ENCODE results near the gene SH3BP4.

SH3BP4 gene

DNA sequence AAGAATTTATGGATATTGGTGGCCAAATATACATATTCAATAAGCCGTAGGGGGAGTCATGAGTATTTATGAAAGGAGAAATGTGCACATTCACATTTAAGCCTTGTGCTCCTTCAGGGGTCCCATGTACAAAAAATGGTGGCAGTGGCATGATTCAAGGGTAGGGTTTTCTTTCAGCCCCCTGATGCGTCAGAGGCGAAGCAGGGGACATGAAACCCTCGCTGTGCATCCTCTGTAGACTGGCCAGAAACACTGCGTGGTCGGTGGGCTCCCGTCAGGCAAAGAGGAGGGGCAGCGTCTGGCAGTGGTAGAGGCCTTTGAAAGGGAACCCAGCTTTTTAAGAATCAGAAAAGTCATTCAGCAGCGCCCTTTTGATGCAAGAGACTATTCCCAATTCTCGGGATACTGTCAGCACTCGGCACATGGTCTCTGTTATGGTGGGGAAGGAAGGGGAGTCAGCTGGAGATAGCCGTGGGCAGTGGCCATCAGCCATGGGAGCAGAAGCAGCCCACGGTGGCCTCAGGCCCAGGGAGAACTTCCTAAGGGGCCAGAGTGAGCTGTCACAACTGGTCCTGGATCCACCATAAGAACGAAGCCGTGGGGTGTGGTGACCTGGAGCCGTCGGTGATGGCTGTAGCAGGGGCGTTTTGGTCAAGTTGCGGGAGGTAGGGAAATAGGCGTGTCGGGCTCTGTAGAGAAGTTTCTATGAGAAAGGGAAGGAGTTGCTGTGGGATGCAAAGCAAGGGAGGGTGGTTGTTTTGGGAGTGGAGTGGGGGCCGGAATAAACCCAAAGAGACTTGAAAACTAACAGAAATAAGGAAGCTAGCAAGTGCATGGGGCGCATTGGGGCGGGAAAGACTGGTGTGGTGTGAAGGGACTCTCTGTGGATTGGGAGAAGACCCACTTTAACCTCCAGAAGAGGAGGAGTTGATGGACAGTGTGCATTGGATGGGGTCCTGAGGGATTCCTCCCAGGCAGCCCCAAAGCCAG lies 95.6 kb downstream of the SH3BP4 start:
- Histone ChIP-seq H3K4me3 (ENCODE audit: insufficient read depth, low read depth, low read length) (no peak overlapping the region), H3K4me1 (ENCODE audit: control insufficient read depth, insufficient read depth, low read length) (no peaks in the 10 kb centered on the region), H3K27me3 (ENCODE audit: control insufficient read depth, insufficient read depth, low read length, poor library complexity, severe bottlenecking) (no peaks in the 10 kb centered on the region), H3K9me3 (ENCODE audit: control insufficient read depth, low read length) (no peaks in the 10 kb centered on the region), H3K36me3 (ENCODE audit: control insufficient read depth, insufficient read depth, low read length) (peaks cover 15% of the 10 kb centered on the region), H3K27ac (ENCODE audit: insufficient read depth, low read depth, low read length, poor library complexity, severe bottlenecking) (no peak overlapping the region)
- WGBS, 2 experiments = 96% methylated on average over 24 of the region's 24 CpGs

DNA sequence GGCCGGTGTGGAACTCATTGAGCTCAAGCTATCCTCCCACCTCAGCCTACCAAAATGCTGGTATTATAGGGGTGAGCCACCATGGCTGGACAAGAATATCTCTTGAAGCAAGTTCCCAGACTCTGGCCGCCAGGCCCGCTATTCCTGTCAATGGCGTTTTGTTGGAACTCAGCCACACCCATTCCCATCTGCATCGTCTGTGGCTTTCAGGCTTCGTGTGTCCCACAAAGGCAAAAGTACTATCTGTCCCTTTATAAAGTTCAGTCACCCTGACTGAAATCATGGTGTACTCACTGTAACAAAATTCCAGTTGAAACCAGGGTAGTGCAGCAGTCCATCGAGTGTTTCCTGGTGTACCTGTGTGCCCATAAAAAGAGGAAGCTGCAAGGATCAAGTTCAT lies 96.7 kb downstream of the SH3BP4 start:
- H3K4me1 ChIP-seq (ENCODE audit: control insufficient read depth, insufficient read depth, low read length) = peaks cover 2% of the 10 kb centered on the region
- H3K27me3 ChIP-seq (ENCODE audit: control insufficient read depth, insufficient read depth, low read length, poor library complexity, severe bottlenecking) = no peaks in the 10 kb centered on the region
- H3K9me3 ChIP-seq (ENCODE audit: control insufficient read depth, low read length) = no peaks in the 10 kb centered on the region
- WGBS, 2 experiments = 93 to 96% methylated on average over 6 to 7 of the region's 7 CpGs
- no peak overlapping the region for H3K27ac ChIP-seq (ENCODE audit: insufficient read depth, low read depth, low read length, poor library complexity, severe bottlenecking)
- no peak overlapping the region for H3K4me3 ChIP-seq (ENCODE audit: insufficient read depth, low read depth, low read length)
- peaks cover 17% of the 10 kb centered on the region for H3K36me3 ChIP-seq (ENCODE audit: control insufficient read depth, insufficient read depth, low read length)

DNA sequence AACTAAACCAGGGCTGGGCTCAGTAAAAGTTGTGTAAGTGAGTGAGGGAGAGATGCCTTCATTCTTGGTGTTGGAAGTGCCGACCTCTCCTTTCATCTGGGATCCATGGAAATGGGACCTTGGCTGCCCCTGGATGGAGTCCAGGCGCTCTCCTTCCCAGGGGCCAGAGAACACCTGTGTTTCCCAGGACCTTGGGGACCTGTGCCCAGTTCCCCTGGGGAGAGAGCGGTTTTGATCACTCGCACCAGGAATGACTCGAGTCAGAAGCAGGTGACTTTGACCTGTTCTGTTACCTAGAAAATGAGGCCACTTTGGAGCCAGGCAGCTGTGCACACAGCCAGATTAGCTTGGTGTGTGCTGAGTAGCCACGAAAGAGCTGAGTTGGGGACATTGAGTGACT lies 97.3 kb downstream of the SH3BP4 start:
- Histone ChIP-seq H3K27ac (ENCODE audit: insufficient read depth, low read depth, low read length, poor library complexity, severe bottlenecking) (no peak overlapping the region), H3K36me3 (ENCODE audit: control insufficient read depth, insufficient read depth, low read length) (peaks cover 21% of the 10 kb centered on the region), H3K9me3 (ENCODE audit: control insufficient read depth, low read length) (no peaks in the 10 kb centered on the region), H3K4me1 (ENCODE audit: control insufficient read depth, insufficient read depth, low read length) (peaks cover 5% of the 10 kb centered on the region), H3K4me3 (ENCODE audit: insufficient read depth, low read depth, low read length) (no peak overlapping the region), H3K27me3 (ENCODE audit: control insufficient read depth, insufficient read depth, low read length, poor library complexity, severe bottlenecking) (no peaks in the 10 kb centered on the region)
- 95 to 97% methylated on average over 6 of the region's 6 CpGs for WGBS, 2 experiments

DNA sequence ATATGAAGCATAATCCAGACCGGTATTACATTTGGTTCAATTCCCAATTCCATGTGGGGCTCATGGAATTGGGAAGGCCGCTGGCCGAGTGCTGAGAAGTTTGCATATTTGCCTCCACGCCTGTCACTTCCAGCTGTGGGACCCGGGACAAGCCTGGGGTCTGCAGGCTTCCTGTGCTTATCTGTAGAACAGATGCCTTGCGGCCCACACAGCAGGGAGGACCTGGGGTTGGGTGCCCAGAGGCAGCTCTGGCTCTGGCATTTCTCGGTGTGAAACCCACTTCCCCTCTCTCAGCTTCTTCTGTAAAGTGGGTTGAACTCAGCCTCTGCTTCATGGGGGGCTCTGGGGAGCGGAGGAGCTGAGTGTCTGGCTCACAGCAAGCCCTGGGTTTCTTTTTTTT lies 97.9 kb downstream of the SH3BP4 start:
- Histone ChIP-seq H3K4me3 (ENCODE audit: insufficient read depth, low read depth, low read length) (no peak overlapping the region), H3K9me3 (ENCODE audit: control insufficient read depth, low read length) (no peaks in the 10 kb centered on the region), H3K36me3 (ENCODE audit: control insufficient read depth, insufficient read depth, low read length) (peaks cover 26% of the 10 kb centered on the region), H3K4me1 (ENCODE audit: control insufficient read depth, insufficient read depth, low read length) (peaks cover 7% of the 10 kb centered on the region), H3K27me3 (ENCODE audit: control insufficient read depth, insufficient read depth, low read length, poor library complexity, severe bottlenecking) (no peaks in the 10 kb centered on the region), H3K27ac (ENCODE audit: insufficient read depth, low read depth, low read length, poor library complexity, severe bottlenecking) (no peak overlapping the region)
- WGBS, 2 experiments = 94 to 95% methylated on average over 8 of the region's 8 CpGs

DNA sequence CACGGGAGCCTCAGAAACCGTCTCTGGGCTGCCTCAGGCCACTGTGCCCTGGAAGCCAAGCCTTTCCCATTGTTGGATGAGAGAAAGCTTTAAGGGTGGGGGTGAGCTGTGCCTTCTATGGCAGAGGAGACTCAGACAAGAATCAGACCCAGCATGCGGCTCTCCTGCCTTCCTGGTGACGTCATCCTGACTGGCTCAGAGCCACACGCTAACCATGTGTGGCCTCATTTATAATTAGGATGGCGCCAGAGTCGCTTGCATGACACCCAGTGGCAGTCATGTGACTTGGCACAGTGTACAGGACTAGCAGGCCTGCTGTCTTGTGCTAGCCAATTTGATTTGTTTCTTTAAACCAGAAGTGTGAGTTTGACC lies 99.1 kb downstream of the SH3BP4 start:
- Histone ChIP-seq H3K4me1 (ENCODE audit: control insufficient read depth, insufficient read depth, low read length) (peaks cover 8% of the 10 kb centered on the region), H3K27ac (ENCODE audit: insufficient read depth, low read depth, low read length, poor library complexity, severe bottlenecking) (peak overlapping the region; percentile 17), H3K36me3 (ENCODE audit: control insufficient read depth, insufficient read depth, low read length) (peaks cover 26% of the 10 kb centered on the region), H3K4me3 (ENCODE audit: insufficient read depth, low read depth, low read length) (no peak overlapping the region), H3K9me3 (ENCODE audit: control insufficient read depth, low read length) (no peaks in the 10 kb centered on the region), H3K27me3 (ENCODE audit: control insufficient read depth, insufficient read depth, low read length, poor library complexity, severe bottlenecking) (no peaks in the 10 kb centered on the region)
- WGBS, 2 experiments = 81 to 83% methylated on average over 7 of the region's 7 CpGs

DNA sequence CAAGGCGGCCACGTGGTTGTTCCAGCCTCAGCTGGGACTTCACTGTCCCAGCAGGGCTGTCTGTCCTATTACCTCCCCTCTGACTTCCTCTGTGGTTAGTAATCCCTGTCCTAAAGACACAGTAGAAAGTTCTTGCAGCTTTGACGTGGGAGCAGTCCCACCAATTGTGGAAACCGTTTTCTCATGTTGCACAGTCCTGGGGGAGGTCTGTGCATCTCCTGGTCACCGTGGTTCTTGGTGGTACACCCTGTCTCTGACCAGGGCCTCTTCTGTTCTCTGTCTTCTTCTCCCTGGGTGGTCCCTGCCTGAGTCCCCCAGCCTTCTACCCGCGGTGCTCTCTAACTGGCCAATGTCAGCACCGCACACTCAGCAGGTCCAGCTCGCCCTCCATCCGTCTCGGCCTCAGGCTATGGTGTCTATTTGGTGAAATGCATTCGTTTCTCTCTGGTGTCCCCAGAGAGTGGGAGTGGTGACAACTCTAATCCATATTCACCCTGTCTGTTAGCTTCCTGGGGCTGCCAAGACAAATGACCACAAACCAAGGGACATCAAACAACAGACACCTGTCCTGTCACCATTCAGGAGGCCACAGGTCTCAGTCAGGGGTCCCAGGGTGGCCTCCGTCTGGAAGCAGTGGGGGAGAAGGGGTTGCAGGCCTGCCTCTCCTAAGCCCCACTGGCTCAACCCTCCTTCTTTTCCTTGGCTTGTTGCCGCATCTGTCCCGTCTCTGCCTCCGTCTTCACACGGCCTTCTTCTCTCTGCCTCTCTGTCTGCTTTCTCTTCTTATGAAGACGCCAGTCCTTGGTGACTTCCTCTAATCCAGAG lies 99.8 kb downstream of the SH3BP4 start:
- Histone ChIP-seq H3K4me3 (ENCODE audit: insufficient read depth, low read depth, low read length) (no peak overlapping the region), H3K9me3 (ENCODE audit: control insufficient read depth, low read length) (no peaks in the 10 kb centered on the region), H3K4me1 (ENCODE audit: control insufficient read depth, insufficient read depth, low read length) (peaks cover 8% of the 10 kb centered on the region), H3K36me3 (ENCODE audit: control insufficient read depth, insufficient read depth, low read length) (peaks cover 23% of the 10 kb centered on the region), H3K27ac (ENCODE audit: insufficient read depth, low read depth, low read length, poor library complexity, severe bottlenecking) (no peak overlapping the region), H3K27me3 (ENCODE audit: control insufficient read depth, insufficient read depth, low read length, poor library complexity, severe bottlenecking) (no peaks in the 10 kb centered on the region)
- WGBS, 2 experiments = 91 to 95% methylated on average over 18 of the region's 18 CpGs

DNA sequence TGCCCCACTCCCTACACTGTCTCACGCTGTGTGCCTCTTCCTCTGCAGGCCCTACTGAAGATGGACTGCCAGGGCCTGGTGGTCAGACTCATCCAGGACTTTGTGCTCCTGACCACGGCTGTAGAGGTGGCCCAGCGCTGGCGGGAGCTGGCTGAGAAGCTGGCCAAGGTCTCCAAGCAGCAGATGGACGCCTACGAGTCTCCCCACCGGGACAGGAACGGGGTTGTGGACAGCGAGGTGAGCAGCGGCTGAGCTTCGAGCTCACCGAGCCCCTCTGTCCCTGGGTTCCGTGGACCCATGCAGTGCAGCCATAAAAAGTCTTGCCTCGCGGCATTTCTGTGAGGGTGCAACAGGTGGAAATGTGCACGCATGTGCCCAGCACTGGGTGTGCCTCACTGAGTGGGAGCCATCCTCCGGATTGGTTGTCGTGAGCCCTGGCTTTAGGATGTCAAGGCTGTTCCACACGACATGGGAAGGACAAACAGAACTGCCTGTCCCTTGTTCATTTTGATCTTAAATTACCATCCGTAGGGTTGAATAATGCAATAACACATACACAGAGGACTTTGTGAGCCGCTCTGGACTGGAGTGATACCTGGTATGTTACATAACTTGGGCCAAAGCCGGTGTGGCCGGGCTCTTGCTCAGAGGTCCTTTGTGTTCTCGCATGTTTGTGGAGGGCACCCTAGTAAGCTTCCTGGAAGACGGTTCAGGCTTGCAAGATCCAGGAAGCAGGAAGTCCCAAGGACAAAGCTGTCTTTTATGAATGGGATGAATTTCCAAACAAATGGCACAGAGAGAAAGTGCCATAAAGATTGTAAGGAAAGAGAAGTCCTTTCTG lies 100.9 kb downstream of the SH3BP4 start:
- H3K4me1 ChIP-seq (ENCODE audit: control insufficient read depth, insufficient read depth, low read length) = peaks cover 8% of the 10 kb centered on the region
- H3K27ac ChIP-seq (ENCODE audit: insufficient read depth, low read depth, low read length, poor library complexity, severe bottlenecking) = no peak overlapping the region
- 95 to 97% methylated on average over 25 of the region's 25 CpGs for WGBS, 2 experiments
- H3K9me3 ChIP-seq (ENCODE audit: control insufficient read depth, low read length) = no peaks in the 10 kb centered on the region
- no peaks in the 10 kb centered on the region for H3K27me3 ChIP-seq (ENCODE audit: control insufficient read depth, insufficient read depth, low read length, poor library complexity, severe bottlenecking)
- peaks cover 23% of the 10 kb centered on the region for H3K36me3 ChIP-seq (ENCODE audit: control insufficient read depth, insufficient read depth, low read length)
- H3K4me3 ChIP-seq (ENCODE audit: insufficient read depth, low read depth, low read length) = no peak overlapping the region

DNA sequence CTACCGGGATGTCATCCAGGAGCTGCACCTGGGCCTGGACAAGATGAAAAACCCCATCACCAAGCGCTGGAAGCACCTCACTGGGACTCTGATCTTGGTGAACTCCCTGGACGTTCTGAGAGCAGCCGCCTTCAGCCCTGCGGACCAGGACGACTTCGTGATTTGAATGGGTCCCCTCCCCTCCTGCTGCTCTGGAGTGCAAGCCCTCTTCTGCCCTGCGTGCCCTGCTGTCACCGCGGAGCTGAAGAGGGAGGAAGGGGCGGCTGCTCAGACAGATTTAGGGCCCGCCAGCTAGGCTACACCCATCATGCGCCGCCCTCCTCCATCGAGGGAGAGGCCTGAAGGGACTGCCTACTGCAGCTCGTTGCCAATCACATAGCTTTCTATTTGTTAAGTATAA lies 101.8 kb downstream of the SH3BP4 start:
- no peaks in the 10 kb centered on the region for H3K27me3 ChIP-seq (ENCODE audit: control insufficient read depth, insufficient read depth, low read length, poor library complexity, severe bottlenecking)
- peaks cover 23% of the 10 kb centered on the region for H3K36me3 ChIP-seq (ENCODE audit: control insufficient read depth, insufficient read depth, low read length)
- H3K4me1 ChIP-seq (ENCODE audit: control insufficient read depth, insufficient read depth, low read length) = peaks cover 8% of the 10 kb centered on the region
- H3K27ac ChIP-seq (ENCODE audit: insufficient read depth, low read depth, low read length, poor library complexity, severe bottlenecking) = no peak overlapping the region
- H3K9me3 ChIP-seq (ENCODE audit: control insufficient read depth, low read length) = no peaks in the 10 kb centered on the region
- 75 to 79% methylated on average over 12 to 16 of the region's 16 CpGs for WGBS, 2 experiments
- no peak overlapping the region for H3K4me3 ChIP-seq (ENCODE audit: insufficient read depth, low read depth, low read length)

DNA sequence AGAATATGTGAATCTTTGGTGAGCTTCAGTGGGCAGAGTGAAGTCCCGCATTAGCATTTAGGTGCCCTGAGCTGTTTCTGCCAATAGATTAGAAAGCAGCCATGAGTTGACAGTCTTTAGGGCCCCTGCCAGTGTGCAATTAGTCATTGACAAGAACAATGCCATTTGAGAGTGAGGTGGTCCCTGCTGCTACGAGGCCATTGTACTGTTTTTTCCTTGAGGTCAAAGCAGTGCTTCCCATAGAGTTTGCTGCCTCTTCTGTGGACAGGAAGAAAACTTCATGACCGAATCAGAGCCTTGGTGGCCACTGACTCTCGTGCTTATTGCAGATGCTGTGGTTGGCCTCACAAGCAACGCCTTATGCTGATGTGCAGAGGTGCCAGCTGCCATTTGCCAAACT lies 102.7 kb downstream of the SH3BP4 start:
- H3K27ac ChIP-seq (ENCODE audit: insufficient read depth, low read depth, low read length, poor library complexity, severe bottlenecking) = no peak overlapping the region
- 81% methylated on average over 5 of the region's 5 CpGs for WGBS, 2 experiments
- peaks cover 23% of the 10 kb centered on the region for H3K36me3 ChIP-seq (ENCODE audit: control insufficient read depth, insufficient read depth, low read length)

More for the DNA sequence above, 102.7 kb downstream of the SH3BP4 start:
- Histone ChIP-seq H3K9me3 (ENCODE audit: control insufficient read depth, low read length) (no peaks in the 10 kb centered on the region), H3K4me1 (ENCODE audit: control insufficient read depth, insufficient read depth, low read length) (peaks cover 8% of the 10 kb centered on the region), H3K4me3 (ENCODE audit: insufficient read depth, low read depth, low read length) (no peak overlapping the region), H3K27me3 (ENCODE audit: control insufficient read depth, insufficient read depth, low read length, poor library complexity, severe bottlenecking) (no peaks in the 10 kb centered on the region)

Data from ectodermal cell (in vitro differentiated cells).